Globus pallidus (tissue), 1 donor: Measurements from ENCODE around the gene KLK1.

ENCODE experiments used
- DNase-seq: peaks from one replicate; pipeline ENCODE4 v3.0.0-alpha.2; 2015; ENCODE audit warnings: low spot score

KLK1 gene

DNA sequence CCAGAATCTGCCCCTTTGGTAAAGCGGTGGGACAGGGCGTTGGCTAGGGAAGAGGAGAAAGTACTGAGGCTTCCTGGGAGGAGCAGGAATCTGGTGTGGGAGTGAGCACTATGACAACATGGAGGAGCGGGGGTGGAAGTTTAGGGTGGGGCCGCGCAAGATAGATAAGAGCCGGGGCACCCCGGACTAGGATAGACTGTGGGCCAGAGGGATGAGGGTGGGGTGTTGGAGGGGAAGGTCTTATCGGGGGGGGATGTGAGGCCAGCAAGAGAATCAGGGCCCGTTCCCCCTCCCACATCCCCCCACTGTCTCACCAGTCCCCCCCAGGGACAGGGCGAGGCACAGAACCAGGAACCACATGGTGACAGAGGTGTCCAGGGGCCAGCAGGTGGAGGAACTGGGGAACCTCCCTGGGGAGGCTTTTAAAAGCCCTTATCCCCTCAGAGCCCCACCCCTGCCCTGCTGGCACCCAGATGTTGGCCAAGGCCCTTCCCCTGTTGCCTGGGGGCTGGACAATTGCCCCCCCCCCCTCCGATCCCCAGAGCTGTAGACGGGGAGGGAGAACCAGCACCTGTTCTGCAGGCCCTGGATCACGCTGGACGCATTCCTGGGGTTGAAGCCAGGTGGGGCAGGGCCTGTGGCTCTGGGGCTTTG lies at the start of gene KLK1:
TSS of gene KLK1 (minus strand) at position 399 of the 654 bp plus-strand sequence. CDS start at position 360, 39 bp downstream.
- no peak for DNase-seq

DNA sequence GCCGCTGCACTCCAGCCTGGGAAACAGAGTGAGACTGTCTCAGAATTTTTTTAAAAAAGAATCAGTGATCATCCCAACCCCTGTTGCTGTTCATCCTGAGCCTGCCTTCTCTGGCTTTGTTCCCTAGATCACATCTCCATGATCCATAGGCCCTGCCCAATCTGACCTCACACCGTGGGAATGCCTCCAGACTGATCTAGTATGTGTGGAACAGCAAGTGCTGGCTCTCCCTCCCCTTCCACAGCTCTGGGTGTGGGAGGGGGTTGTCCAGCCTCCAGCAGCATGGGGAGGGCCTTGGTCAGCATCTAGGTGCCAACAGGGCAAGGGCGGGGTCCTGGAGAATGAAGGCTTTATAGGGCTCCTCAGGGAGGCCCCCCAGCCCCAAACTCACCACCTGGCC lies 49.5 kb upstream of the KLK1 start, which contains the start of gene KLK2:
TSS of gene KLK2 (plus strand) at position 384 of the 400 bp plus-strand sequence. CDS start 35 bp downstream, outside the sequence.
- no peak for DNase-seq

DNA sequence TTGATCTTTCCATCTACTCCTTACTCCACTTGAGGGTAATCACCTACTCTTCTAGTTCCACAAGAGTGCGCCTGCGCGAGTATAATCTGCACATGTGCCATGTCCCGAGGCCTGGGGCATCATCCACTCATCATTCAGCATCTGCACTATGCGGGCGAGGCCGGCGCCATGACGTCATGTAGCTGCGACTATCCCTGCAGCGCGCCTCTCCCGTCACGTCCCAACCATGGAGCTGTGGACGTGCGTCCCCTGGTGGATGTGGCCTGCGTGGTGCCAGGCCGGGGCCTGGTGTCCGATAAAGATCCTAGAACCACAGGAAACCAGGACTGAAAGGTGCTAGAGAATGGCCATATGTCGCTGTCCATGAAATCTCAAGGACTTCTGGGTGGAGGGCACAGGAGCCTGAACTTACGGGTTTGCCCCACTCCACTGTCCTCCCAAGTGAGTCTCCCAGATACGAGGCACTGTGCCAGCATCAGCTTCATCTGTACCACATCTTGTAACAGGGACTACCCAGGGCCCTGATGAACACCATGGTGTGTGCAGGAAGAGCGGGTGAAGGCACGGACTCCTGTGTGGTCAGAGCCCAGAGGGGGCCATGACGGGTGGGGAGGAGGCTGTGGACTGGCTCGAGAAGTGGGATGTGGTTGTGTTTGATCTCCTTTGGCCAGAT lies 47.0 kb upstream of the KLK1 start:
- DNase-seq = no peak

DNA sequence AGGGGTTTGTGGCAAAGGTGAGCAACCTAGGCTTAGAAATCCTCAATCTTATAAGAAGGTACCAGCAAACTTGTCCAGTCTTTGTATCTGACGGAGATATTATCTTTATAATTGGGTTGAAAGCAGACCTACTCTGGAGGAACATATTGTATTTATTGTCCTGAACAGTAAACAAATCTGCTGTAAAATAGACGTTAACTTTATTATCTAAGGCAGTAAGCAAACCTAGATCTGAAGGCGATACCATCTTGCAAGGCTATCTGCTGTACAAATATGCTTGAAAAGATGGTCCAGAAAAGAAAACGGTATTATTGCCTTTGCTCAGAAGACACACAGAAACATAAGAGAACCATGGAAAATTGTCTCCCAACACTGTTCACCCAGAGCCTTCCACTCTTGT lies 45.9 kb upstream of the KLK1 start:
- DNase-seq = no peak

DNA sequence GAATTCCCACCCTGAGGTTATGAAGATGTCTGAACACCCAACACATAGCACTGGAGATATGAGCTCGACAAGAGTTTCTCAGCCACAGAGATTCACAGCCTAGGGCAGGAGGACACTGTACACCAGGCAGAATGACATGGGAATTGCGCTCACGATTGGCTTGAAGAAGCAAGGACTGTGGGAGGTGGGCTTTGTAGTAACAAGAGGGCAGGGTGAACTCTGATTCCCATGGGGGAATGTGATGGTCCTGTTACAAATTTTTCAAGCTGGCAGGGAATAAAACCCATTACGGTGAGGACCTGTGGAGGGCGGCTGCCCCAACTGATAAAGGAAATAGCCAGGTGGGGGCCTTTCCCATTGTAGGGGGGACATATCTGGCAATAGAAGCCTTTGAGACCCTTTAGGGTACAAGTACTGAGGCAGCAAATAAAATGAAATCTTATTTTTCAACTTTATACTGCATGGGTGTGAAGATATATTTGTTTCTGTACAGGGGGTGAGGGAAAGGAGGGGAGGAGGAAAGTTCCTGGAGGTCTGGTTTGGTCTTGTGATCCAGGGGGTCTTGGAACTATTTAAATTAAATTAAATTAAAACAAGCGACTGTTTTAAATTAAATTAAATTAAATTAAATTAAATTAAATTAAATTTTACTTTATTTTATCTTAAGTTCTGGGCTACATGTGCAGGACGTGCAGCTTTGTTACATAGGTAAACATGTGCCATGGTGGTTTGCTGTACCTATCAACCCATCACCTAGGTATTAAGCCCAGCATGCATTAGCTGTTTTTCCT lies 38.1 kb upstream of the KLK1 start:
- no peak for DNase-seq

DNA sequence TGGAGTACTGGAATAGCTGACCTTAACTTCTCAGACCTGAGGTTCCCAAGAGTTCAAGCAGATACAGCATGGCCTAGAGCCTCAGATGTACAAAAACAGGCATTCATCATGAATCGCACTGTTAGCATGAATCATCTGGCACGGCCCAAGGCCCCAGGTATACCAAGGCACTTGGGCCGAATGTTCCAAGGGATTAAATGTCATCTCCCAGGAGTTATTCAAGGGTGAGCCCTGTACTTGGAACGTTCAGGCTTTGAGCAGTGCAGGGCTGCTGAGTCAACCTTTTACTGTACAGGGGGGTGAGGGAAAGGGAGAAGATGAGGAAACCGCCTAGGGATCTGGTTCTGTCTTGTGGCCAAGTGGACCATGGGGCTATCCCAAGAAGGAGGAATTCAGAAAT lies 37.4 kb upstream of the KLK1 start:
- DNase-seq = no peak

DNA sequence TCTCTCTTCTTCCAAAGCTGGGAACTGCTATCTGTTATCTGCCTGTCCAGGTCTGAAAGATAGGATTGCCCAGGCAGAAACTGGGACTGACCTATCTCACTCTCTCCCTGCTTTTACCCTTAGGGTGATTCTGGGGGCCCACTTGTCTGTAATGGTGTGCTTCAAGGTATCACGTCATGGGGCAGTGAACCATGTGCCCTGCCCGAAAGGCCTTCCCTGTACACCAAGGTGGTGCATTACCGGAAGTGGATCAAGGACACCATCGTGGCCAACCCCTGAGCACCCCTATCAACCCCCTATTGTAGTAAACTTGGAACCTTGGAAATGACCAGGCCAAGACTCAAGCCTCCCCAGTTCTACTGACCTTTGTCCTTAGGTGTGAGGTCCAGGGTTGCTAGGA lies 36.3 kb upstream of the KLK1 start:
- no peak for DNase-seq

DNA sequence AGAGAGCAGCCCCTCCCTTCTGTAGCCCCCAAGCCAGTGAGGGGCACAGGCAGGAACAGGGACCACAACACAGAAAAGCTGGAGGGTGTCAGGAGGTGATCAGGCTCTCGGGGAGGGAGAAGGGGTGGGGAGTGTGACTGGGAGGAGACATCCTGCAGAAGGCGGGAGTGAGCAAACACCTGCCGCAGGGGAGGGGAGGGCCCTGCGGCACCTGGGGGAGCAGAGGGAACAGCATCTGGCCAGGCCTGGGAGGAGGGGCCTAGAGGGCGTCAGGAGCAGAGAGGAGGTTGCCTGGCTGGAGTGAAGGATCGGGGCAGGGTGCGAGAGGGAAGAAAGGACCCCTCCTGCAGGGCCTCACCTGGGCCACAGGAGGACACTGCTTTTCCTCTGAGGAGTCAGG lies 35.3 kb upstream of the KLK1 start:
- DNase-seq = no peak

DNA sequence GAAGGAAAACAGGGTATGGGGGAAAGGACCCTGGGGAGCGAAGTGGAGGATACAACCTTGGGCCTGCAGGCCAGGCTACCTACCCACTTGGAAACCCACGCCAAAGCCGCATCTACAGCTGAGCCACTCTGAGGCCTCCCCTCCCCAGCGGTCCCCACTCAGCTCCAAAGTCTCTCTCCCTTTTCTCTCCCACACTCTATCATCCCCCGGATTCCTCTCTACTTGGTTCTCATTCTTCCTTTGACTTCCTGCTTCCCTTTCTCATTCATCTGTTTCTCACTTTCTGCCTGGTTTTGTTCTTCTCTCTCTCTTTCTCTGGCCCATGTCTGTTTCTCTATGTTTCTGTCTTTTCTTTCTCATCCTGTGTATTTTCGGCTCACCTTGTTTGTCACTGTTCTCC lies 33.8 kb upstream of the KLK1 start:
- no peak for DNase-seq

DNA sequence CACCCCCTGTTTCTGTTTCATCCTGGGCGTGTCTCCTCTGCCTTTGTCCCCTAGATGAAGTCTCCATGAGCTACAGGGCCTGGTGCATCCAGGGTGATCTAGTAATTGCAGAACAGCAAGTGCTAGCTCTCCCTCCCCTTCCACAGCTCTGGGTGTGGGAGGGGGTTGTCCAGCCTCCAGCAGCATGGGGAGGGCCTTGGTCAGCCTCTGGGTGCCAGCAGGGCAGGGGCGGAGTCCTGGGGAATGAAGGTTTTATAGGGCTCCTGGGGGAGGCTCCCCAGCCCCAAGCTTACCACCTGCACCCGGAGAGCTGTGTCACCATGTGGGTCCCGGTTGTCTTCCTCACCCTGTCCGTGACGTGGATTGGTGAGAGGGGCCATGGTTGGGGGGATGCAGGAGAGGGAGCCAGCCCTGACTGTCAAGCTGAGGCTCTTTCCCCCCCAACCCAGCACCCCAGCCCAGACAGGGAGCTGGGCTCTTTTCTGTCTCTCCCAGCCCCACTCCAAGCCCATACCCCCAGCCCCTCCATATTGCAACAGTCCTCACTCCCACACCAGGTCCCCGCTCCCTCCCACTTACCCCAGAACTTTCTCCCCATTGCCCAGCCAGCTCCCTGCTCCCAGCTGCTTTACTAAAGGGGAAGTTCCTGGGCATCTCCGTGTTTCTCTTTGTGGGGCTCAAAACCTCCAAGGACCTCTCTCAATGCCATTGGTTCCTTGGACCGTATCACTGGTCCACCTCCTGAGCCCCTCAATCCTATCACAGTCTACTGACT lies 31.2 kb upstream of the KLK1 start, which contains the start of gene KLK3:
TSS of gene KLK3 (plus strand) at position 280 of the 775 bp plus-strand sequence. CDS start at position 321, 41 bp downstream.
- DNase-seq = no peak

DNA sequence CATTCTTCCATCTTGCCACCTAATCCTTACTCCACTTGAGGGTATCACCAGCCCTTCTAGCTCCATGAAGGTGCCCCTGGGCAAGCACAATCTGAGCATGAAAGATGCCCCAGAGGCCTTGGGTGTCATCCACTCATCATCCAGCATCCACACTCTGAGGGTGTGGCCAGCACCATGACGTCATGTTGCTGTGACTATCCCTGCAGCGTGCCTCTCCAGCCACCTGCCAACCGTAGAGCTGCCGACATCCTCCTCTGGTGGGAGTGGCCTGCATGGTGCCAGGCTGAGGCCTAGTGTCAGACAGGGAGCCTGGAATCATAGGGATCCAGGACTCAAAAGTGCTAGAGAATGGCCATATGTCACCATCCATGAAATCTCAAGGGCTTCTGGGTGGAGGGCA lies 28.0 kb upstream of the KLK1 start:
- DNase-seq = no peak

DNA sequence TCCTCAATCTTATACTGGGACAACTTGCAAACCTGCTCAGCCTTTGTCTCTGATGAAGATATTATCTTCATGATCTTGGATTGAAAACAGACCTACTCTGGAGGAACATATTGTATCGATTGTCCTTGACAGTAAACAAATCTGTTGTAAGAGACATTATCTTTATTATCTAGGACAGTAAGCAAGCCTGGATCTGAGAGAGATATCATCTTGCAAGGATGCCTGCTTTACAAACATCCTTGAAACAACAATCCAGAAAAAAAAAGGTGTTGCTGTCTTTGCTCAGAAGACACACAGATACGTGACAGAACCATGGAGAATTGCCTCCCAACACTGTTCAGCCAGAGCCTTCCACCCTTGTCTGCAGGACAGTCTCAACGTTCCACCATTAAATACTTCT lies 27.2 kb upstream of the KLK1 start:
- no peak for DNase-seq

DNA sequence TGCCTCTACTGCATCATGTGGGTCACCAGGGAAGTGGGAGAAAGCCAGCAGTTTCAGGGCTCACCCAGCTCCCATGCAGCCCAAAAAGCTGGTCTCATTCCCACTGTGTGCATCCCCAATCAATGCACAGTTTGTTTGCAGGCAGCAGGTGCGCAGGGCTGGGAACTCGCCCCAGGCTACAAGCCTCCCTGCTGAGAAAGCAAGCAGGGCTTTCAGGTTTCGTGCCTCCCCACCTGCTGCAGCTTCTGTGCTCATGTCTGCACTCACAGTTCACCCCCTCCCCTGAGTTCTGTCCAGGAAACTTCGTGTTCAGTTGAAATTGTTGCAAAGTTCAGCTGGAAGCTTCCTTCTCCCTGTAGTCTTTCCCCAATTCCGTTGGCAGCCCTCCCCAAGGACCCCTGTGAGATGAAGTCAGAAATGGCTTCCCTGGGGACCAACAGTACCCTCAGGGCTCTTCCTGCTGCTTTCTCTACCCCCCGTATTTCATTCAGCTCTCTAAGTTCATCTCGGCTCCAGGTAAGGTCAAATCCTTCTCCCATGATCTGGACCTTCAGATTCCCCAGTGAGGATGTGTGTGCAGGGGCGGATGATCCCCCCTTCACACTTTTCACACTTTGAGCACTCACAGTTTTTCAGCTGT lies 20.8 kb upstream of the KLK1 start:
- no peak for DNase-seq

DNA sequence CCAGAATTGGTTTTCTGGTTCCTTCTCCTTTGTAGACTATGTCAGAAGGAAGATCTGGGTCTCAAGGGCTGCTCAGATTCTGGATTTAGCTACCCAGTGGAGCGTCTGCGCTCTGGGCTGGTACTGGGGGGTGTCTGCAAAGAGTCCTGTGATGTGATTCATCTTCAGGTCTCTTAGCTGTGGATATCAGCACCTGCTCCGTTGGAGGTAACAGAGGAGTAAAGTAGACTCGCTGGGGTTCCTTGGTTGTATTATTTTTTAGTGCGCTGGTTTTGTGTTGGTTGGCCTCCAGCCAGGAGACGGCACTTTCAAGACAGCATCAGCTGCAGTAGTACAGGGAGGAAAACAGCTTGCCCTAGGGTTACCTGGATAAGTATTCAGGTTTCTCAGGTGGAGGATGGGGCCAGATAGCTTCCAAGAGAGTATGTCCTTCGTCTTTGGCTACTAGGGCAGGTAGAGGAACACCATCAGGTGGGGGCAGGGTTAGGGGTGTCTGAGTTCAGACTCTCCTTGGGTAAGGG lies 20.2 kb upstream of the KLK1 start:
- DNase-seq = no peak

DNA sequence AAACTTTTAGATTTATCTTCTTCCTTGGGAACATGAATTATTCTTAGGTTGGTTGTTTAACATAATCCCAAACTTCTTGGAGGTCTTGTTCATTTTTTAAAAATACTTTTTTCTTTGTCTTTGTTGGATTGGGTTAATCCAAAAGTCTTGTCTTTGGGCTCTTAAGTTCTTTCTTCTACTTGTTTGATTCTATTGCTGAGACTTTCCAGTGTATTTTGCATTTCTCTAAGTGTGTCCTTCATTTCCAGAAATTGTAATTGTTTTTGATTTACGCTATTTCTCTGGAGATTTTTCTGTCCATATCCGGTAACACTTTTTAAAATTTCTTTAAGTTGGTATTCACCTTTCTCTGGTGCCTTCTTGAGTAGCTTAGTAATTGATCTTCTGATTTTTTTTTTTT lies 19.6 kb upstream of the KLK1 start:
- no peak for DNase-seq

DNA sequence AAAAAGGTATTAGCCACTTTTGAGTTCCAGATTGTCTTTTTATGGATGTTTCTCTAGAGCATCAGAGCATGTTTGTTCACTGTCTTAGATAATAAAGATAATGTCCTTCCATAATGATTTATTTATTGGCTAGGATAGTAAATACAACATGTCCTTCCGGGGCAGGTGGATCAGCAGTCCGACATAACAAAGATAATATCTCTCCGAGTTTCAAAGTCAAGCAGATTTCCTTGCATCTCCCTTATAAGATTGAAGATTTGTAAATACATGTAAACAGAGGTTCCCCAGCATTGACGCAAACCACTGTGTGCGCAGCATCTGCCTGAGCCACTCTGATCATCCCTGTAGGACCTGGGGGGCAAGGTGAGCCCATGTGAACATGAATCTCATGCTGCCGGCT lies 18.5 kb upstream of the KLK1 start:
- no peak for DNase-seq

DNA sequence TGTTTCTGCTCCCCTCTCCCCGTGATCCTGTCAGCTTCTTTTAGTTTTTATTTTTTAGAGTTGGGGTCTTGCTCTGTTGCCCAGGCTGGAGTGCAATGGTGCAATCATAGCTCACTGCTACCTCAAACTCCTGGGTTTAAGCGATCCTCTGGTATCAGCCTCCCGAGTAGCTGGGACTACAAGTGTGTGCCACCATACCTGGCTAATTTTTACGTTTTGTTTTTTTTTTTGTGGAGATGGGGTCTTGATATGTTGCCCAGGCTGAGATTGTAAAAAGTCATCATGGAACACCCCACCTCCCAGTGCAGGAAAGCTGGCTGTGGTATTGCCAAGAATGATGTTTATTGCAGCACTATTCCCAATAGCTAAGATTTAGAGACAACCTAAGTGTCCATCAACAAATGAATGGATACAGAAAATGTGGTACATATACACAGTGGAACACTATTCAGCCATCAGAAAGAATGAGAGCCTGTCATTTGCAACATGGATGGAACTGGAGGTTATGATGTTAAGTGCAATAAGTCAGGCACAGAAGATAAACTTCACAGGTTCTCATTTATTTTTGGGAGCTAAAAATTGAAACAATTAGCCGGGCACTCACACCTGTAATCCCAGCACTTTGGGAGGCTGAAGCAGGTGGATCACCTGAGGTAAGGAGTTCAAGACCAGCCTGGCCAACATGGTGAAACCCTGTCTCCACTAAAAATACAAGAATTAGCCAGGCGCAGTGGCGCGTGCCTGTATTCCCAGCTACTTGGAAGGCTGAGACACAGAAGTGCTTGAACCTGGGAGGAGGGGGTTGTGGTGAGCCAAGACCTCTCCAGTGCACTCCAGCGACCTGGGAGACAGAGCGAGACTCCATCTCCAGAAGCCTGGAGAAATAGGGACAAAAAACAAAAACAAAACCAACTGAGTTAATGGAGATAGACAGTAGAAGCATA lies 16.4 kb upstream of the KLK1 start:
- no peak for DNase-seq

DNA sequence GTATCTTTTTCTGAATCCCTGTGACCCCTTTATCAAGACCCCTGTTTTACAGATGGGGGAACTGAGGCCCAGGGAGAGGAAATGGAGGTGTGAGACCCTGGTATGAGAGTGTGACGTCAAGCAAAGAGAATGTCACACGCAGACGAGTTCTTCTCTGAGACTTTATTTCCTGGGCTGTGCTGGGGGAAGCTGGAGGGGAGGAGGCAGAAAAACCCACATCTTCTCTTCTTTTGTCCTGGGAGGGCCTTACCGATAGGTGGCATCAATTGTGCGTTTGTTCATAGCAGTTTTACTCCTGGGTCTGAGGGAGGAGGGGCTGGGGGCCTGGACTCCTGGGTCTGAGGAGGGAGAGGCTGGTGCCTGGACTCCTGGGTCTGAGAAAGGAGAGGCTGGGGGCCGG lies 14.7 kb upstream of the KLK1 start:
- DNase-seq = no peak

DNA sequence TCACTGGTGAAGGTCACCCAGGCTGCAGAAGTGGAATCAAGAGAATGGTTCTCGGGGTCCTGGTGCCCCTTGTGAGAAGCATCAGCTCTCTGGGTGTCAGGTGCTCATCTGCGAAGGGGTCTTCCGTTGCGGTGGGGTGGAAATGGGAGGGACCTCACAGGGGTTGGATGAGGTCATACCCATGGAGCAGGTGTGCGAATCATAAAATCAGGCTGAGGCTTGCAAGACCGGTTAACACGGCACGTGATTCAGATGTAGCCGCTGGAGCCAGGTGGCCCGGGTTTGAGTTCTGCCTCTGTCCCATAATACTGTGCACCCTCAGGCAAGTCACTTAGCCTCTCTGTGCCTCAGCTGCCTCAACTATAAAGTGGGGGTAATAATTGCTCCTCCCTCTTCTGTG lies 13.7 kb upstream of the KLK1 start:
- no peak for DNase-seq

DNA sequence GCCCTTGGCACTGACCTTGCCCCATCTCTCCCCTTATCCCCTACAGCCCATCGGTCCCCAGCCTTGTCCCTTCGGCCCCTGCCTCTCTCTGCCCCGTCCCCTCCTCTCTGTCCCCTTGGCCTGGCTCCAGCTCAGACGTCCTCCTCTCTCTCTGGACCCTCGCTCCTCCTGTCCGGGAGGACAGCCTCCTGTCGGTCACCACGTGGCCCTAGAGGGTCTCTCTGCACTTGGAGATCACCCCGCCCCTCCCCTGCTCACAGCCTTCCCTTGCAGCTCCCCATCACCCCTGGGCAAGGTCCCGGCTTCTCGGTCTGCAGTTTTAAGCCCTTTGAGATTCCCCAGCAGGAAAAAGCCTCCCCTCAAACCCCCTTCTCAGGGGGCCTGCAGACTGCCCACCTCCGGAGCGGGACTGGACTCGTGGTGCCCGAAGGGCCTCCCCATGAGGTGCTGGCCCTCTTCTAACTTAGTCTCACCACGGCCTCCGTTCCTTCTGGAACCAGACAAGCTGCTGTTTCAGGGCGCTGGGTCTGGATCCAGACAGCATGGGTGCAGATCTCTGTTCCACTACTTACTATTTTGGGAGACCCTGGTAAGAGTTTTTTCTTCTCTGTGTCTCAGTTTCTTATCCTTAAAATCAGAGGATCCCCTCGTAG lies 13.1 kb upstream of the KLK1 start:
- no peak for DNase-seq
